NCI-H1105 (cell line): ENCODE measurements around the gene MCOLN1.
"Not testable (repeated sequence)": the region's sequence is repeated elsewhere in the genome, so short reads cannot be mapped to it uniquely, and the experiment has no call there.

Source experiments
- DNase-seq: peaks from one replicate; lab custom pipeline; 2025; lab: John Stamatoyannopoulos, UW

MCOLN1 gene

GRCh38 chr19:7575434-7576040, 53.1 kb downstream of the MCOLN1 start:
- no peak for DNase-seq

- not testable (repeated sequence) for DNase-seq
Measured at GRCh38 chr19:7577422-7577821, 55.0 kb downstream of the MCOLN1 start.

GRCh38 chr19:7578127-7578526, 55.7 kb downstream of the MCOLN1 start:
- no peak for DNase-seq

- DNase-seq, result no peak
Measured at GRCh38 chr19:7579182-7579581, 56.8 kb downstream of the MCOLN1 start.

- DNase-seq, result no peak
Measured at GRCh38 chr19:7582446-7582845, 60.0 kb downstream of the MCOLN1 start.
